H54 (cell line): ENCODE measurements around the gene IDE.
"Not testable (repeated sequence)": the region's sequence is repeated elsewhere in the genome, so short reads cannot be mapped to it uniquely, and the experiment has no call there.

Experiments
- DNase-seq: peaks from one replicate; pipeline ENCODE4 v3.0.0; 2011; ENCODE audit warnings: low spot score, mixed read lengths; ENCODE audit not compliant: insufficient read length
- FAIRE-seq: peaks from 3 replicates; lab custom pipeline; 2011; peaks lifted over from hg19 to GRCh38; lab: Jason Lieb, UNC
- POLR2A ChIP-seq: IDR thresholded peaks from 2 replicates; pipeline ENCODE4 v1.6.1; 2011; ENCODE audit warnings: low read depth, mild to moderate bottlenecking, low read length

IDE gene

DNA sequence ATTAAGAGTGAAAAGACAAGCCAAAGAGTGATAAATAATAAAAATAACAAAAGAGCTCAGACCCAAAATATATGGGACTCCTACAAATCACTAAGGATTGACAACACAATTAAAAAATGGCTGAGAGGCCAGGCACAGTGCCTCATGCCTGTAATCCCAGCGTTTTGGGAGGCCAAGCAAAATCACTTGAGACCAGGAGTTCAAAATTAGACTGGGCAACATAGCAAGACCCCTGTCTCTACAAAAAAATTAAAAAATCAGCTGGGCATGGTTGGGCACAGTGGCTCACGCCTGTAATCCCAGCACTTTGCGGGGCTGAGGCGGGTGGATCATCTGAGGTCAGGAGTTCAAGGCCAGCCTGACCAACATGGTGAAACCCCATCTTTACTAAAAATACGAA, 137.3 kb downstream of the IDE start:
- FAIRE-seq, result no peak

DNA sequence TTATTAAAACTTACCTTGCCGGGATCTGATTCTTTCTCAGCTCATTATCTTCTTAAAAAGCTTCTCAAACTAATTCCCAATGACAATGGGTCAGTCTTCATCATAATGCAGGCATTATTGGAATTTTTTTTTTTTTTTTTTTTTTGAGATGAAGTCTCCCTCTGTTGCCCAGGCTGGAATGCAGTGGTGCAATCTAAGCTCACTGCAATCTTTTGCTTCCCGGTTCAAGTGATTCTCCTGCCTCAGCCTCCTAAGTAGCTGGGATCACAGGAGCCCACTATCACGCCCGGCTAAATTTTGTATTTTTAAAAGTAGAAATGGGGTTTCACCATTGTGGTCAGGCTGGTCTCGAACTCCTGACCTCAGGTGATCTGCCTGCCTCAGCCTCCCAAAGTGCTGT, 137.8 kb downstream of the IDE start:
- not testable (repeated sequence) for FAIRE-seq, DNase-seq

More for the DNA sequence above, 137.3 kb downstream of the IDE start:
- DNase-seq, result no peak
- TF ChIP-seq POLR2A, result no peak

DNA sequence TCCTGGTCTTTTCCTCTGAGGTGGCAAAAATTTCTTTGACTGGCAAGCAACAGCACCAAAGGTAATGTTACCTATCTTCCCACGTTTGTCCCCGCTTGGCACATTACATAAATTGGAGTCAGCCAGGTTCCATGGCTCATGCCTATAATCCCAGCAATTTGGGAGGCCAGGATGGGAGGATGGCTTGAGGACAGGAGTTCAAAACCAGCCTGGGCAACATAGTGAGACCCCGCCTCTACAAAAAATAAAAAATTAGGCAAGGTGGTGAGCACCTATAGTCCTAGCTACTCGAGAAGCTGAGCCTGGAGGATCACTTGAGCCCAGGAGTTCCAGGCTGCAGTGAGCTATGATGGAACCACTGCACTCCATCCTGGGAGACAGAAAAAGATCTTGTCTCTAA, 139.5 kb downstream of the IDE start:
- no peak for DNase-seq
- FAIRE-seq, result no peak
- no peak for TF ChIP-seq POLR2A

DNA sequence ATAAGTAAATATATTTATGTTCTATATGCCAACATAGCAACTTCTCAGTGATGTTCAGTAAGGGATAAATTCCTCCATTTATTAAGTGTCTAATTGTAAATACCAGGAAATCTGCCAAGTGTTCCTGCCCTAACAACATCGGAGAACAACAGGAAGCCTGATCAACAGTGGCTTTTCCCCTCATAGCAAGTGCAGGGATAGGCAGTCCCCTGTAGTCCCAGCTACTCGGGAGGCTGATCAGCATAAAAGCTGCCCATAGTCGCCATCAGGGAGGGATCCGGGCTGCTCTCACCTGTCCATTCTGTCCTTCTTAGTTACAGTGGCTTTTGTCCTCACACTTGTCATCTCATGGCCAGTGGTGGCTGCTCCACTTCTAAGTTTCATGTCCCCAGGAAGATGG, 141.3 kb downstream of the IDE start:
- no peak for TF ChIP-seq POLR2A
- DNase-seq (no peak), FAIRE-seq (no peak)

DNA sequence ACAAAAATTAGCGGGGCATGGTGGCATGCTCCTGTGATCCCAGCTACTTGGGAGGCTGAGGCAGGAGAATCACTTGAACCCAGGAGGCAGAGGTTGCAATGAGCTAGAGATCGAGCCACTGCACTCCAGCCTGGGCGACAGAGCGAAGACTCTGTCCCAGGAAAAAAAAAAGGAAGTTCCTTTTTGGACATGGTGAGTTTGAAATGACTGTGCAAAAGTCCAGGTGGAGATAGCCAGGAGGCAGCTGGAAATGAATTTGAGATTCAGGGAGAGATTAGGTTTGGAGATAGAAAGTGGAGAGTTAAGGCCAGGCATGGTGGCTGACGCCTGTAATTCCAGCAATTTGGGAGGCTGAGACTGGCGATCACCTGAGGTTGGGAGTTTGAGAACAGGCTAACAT, 143.8 kb downstream of the IDE start:
- DNase-seq, result no peak
- TF ChIP-seq POLR2A, result no peak

DNA sequence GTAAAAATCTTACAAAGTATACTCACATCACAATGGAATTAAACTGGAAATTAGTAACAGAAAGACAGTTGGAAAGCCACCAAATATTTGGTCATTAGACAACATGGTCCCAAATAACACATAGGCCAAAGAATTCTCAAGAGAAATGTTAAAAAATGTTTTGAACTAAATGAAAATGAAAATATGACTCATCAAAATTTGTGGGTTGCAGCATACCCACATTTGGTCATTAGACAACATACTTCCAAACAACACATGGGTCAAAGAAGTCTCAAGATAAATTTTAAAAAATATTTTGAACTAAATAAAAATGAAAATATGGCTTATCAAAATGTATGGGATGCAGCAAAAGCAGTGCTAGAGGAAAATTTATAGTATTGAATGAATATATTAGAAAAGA, 152.3 kb downstream of the IDE start:
- no peak for TF ChIP-seq POLR2A
- no peak for DNase-seq
- FAIRE-seq, result no peak

More for the DNA sequence above, 143.8 kb downstream of the IDE start:
- no peak for FAIRE-seq

DNA sequence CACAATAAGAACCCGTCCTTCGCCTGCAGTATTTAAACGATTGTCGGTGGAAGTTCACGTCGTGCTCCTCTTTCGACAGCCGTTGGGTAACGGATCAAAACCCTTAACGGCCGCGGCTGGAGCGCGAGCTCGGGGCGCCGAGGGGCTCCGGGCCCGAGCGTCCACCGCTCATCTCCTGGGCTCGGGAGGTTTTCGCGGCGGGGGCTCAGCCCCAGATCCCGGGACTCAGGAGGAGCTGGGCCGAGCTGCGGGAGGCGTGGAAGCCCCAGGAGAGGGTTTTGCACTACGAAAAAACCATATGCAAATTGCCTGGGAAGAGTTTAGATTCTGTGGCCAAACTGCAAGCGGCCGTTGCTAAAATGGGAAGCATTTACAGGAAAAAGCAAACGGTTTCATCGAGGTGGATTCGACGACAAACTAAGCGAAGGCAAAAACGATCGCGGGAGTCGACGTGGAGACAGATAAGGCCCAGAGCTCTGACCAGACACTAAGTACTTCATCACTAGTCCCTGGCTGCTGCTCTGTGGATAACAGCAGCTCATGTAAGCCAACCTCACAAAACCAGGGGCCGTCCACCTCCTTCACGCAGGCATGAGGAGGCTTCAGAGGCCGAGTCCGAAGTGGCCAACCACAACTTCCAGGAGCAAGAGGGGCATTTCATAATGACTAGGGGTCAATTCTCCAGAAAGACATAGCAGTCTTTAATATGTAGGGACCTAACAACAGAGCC, 153.2 kb downstream of the IDE start:
- DNase-seq (no peak), FAIRE-seq (no peak)
- TF ChIP-seq POLR2A, result no peak

DNA sequence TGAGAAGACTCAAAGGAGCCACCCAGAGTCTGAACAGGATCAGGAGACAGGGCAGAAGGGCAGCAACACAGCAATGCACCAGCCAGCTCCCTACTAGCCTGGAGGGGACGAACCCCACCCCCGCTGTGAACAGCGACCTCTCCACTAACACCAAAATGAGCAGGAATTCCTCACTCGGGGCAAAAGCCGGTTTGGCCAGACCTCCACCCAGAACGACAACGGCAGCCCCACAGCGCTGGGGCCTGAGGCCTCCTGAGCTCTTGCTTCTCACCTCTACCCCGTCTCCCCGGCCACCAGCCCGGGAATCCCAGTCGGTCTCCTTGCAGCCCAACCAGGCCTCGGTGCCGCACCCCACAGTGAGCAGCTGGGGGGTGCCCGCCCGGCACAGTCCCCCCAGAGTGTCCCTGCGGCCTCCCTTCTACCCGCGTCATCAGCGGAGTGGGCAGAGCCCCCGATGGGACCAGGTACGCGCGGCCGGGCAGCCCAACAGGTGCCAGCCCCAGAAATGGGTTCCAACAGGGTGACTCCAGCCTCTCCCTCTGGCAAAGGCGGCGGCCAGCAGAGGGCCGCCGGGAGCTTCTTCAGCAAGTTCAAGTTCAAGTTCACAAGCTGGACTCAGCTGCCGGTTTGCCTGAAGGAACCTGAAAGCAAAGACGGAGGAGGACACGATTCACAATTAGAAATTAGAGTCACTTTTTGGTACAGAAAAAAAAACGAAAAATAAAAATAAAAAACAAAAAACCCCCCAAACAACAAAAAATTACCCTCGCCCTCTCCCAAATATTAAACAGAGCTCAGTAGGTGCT, 153.9 kb downstream of the IDE start:
- FAIRE-seq, result no peak
- no peak for TF ChIP-seq POLR2A
- DNase-seq, result no peak

DNA sequence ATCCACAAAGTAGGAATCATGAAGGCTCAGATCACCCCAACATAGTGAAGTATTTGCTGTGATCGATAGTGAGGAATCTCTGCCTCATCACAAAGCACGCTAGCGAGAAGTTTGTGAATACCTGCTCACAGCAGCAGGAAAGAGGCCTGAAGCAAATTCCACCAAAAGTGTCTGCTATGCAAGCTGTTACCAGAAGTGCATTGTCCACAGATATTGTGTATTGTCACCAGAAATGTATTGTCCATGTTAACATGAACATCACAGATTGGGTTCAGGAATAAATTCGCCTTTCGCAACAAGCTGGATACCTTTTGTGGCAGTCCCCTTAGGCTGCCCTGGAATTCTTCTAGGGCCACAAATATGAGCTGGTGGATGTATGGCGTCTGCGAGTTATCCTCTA, 155.0 kb downstream of the IDE start:
- no peak for TF ChIP-seq POLR2A
- no peak for DNase-seq
- FAIRE-seq, result no peak

DNA sequence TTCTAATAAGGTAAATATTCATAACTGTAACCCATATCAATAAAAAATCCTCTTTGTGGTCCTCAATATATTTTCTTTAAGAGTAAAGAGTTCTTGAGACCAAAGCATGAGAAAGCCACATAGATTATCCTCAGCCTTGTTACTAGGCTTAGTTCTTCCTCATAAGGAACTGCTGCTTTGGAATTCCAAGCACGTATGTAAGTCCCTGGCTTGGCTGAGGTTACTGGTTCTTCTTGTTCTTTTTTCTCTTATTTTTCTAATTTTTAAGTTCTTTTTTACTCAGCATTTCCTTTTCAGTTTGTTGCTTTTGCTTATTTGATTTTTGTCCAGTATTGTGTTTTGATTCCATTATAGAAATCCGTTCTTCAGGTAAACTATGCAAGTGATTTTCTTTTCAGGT, 155.7 kb downstream of the IDE start:
- FAIRE-seq (no peak), DNase-seq (no peak)
- no peak for TF ChIP-seq POLR2A

DNA sequence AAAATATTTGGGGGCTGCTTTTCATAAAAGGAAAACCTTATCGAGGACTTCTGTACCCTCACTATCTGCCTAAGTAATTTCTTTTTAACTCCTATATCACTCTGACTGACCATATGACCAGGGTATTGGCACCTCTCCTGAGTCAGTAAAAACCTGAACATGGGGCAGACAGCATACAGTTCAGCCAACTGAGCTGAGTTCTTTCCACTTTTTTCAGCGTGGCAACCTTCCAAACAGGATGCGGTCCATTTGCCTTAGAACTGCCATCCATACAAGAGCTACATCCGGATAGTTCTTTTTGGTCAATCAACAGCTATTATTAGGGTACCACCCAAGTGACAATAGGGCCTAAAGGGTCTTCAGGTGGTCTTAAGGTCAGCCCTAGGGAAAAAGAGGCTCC, 160.4 kb downstream of the IDE start:
- TF ChIP-seq POLR2A, result no peak
- DNase-seq (no peak), FAIRE-seq (no peak)

DNA sequence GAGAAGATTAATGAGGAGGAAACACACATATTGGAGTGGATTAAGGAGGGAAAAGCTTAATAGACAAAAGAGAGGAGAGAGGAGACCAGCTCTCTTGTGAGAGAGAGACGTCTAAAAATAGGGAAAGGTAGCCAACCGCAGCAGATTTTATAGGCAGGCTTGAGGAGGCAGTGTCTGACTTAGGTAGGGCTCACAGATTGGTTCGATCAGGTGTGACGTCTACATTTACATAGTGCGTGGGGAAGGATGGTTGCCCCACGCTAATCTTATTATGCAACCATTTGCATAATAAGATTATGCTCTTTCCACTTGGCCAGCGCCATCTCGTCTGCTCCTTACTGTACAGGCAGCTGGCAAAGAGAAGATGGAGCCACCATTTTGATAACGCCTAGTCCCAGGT, 160.9 kb downstream of the IDE start:
- DNase-seq (no peak), FAIRE-seq (no peak)
- TF ChIP-seq POLR2A, result no peak

DNA sequence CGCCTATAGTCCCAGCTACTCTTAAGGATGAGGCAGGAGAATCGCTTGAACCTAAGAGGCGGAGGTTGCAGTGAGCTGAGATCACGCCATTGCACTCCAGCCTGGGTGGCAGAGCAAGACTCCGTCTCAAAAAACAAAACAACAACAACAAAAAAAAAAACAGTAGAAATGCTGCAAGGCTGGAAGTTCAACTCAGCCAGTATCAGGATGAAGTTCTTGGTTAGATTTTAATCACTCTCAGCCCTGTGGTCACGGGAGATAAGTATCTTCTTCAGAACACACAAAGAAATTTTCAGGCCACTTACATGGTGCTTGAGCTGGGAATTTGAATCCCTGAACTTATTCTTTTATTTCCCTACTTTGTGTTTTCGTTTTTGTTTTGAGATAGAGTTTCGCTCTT, 162.5 kb downstream of the IDE start:
- FAIRE-seq (no peak), DNase-seq (no peak)
- TF ChIP-seq POLR2A, result no peak

DNA sequence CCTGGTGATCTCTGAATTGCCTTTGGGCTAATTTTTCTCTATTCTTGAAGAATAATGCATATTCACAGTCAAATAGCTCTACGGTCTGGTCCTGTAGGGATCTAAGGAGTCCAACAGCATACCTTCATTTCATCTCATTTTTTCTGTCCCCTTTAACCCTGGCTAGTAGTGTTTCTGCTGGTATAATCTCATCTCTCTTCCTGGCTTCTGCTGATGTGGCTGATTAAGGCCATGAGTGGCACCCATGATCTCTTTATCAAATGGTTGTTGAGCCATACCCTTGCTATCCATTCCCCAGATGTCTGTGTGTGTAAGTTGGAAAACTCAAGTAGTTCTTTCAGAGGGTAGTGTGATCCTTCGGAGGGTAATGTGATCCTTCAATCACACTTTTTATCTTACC, 163.4 kb downstream of the IDE start:
- no peak for TF ChIP-seq POLR2A
- FAIRE-seq, result no peak

DNA sequence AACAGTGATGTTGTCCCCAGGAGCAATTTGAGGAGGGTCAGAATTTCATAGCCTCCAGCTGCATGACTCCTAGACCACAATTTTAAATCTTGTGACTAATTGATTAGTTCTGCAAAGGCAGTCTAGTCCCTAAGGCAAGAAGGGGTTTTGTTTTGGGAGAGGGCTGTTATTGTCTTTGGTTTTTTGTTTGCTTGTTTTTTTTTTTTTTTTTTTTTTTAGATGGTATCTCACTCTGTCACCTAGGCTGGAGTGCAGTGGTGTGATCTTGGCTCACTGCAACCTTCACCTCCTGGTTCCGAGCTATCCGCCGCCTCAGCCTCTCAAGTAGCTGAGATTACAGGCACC, 165.9 kb downstream of the IDE start:
- FAIRE-seq (no peak), DNase-seq (no peak)
- no peak for TF ChIP-seq POLR2A

More for the DNA sequence above, 163.4 kb downstream of the IDE start:
- no peak for DNase-seq
